Measurements from ENCODE around the gene LRRC51. TPM values are rescaled to one million over a fixed set of nuclear protein-coding genes. Genes with fewer than 3 reads are reported as not detected.

The LRRC51 gene
- total RNA-seq, 1 donor from 2014 or later = 3.7 TPM

GRCh38 chr11:72103754-72104167, 23.1 kb downstream of the LRRC51 start:
- DNase-seq (ENCODE audit: low read depth) = no peak
- no peak for TF ChIP-seq CTCF (conservative IDR thresholded peaks at IDR 0.05; ENCODE audit: low read depth, low read length)
- peak overlapping the region; percentile 97 for H3K4me3 ChIP-seq (ENCODE audit: low read depth, low read length)

GRCh38 chr11:72105888-72106287, 25.2 kb downstream of the LRRC51 start, which contains the start of gene TOMT:
TSS of gene TOMT (plus strand) at chr11:72105924. CDS start at chr11:72105952, 28 bp downstream.
- no peak for DNase-seq (ENCODE audit: low read depth)
- H3K4me3 ChIP-seq (ENCODE audit: low read depth, low read length) = no peak within 1 kb of the TSS
- TF ChIP-seq CTCF (conservative IDR thresholded peaks at IDR 0.05; ENCODE audit: low read depth, low read length) = no peak

- no peak for DNase-seq (ENCODE audit: low read depth)
- no peak for TF ChIP-seq CTCF (conservative IDR thresholded peaks at IDR 0.05; ENCODE audit: low read depth, low read length)
- peak overlapping the region; percentile 76 for H3K4me3 ChIP-seq (ENCODE audit: low read depth, low read length)
These were observed 30.9 kb downstream of the LRRC51 start for GRCh38 chr11:72111300-72112142.

- peak; percentile 99 for DNase-seq (ENCODE audit: low read depth)
- H3K4me3 ChIP-seq (ENCODE audit: low read depth, low read length) = peak within 1 kb of the TSS; percentile 76
- no peak for TF ChIP-seq CTCF (conservative IDR thresholded peaks at IDR 0.05; ENCODE audit: low read depth, low read length)
These were observed 31.7 kb downstream of the LRRC51 start, which contains the start of gene ANAPC15 for GRCh38 chr11:72112143-72112977. TSS of gene ANAPC15 (minus strand) at chr11:72112695. CDS start at chr11:72111276, 1,419 bp downstream.

GRCh38 chr11:72112978-72113808, 32.5 kb downstream of the LRRC51 start:
- TF ChIP-seq CTCF (conservative IDR thresholded peaks at IDR 0.05; ENCODE audit: low read depth, low read length) = no peak
- peak overlapping the region; percentile 76 for H3K4me3 ChIP-seq (ENCODE audit: low read depth, low read length)
- no peak for DNase-seq (ENCODE audit: low read depth)

GRCh38 chr11:72114570-72114969, 33.9 kb downstream of the LRRC51 start:
- DNase-seq (ENCODE audit: low read depth) = no peak
- H3K4me3 ChIP-seq (ENCODE audit: low read depth, low read length) = no peak overlapping the region
- no peak for TF ChIP-seq CTCF (conservative IDR thresholded peaks at IDR 0.05; ENCODE audit: low read depth, low read length)
